B cell (primary cell): Measurements from ENCODE around the gene CERS6. TPM values are rescaled to one million over a fixed set of nuclear protein-coding genes. Genes with fewer than 3 reads are reported as not detected.
A peak's percentile ranks its signal among the peaks of the same experiment; 100 is the strongest.

Experiments
- ATAC-seq: fragments of 200-7000 bp; cut with Tn5 transposase; one replicate; pipeline ENCODE4 v1.10.0; 2021; ENCODE audit warnings: low read depth, mild to moderate bottlenecking, moderate number of reproducible peaks, moderate library complexity
- CTCF ChIA-PET: fragments of 350-600 bp; sonication (Branson Sonifier 250); formaldehyde crosslinking; loops from one replicate; lab custom pipeline; 2021; ENCODE audit warnings: antibody characterized with exemption, inconsistent platforms; lab: Charles Lee
- POLR2A ChIA-PET: fragments of 350-600 bp; sonication (Branson Sonifier 250); formaldehyde crosslinking; loops from one replicate; lab custom pipeline; 2021; ENCODE audit warnings: antibody characterized with exemption; lab: Charles Lee
- DNase-seq: peaks from one replicate; pipeline ENCODE4 v3.0.0; 2013
- H2AFZ ChIP-seq: 2 replicates; pipeline ENCODE4 v1.6.1; 2012; ENCODE audit warnings: mild to moderate bottlenecking, low read depth, low read length; ENCODE audit not compliant: insufficient read depth, poor library complexity, severe bottlenecking
- H3K27ac ChIP-seq, 2 donors: 1 replicate in 1 of 2; 2 replicates in 1 of 2; pipeline ENCODE4 v1.5.1; 2012 to 2013; ENCODE audit warnings: low read length in 2 of 2, mild to moderate bottlenecking in 2 of 2, moderate library complexity in 1 of 2
- H3K27me3 ChIP-seq, 4 experiments: fragments of 200-600 bp in 1 of 4; sonication (generic) in 1 of 4; replicated peaks in 1 of 4; 1 replicate in 2 of 4; 2 replicates in 2 of 4; pipeline versions ENCODE4 v1.6.1 to v1.7.0; 2013 to 2016; ENCODE audit warnings: low read length in 3 of 4, mild to moderate bottlenecking in 2 of 4, mixed read lengths in 1 of 4, moderate library complexity in 1 of 4; ENCODE audit not compliant: insufficient read depth in 4 of 4, control insufficient read depth in 3 of 4; ENCODE audit errors: control extremely low read depth in 1 of 4
- H3K36me3 ChIP-seq, 2 experiments: replicated peaks in 1 of 2; 1 replicate in 1 of 2; 2 replicates in 1 of 2; pipeline versions ENCODE4 v1.6.1 to v1.7.1; 2013; ENCODE audit warnings: low read length in 1 of 2; ENCODE audit not compliant: insufficient read depth in 2 of 2, control insufficient read depth in 1 of 2; ENCODE audit errors: control extremely low read depth in 1 of 2, extremely low read depth in 1 of 2
- H3K4me1 ChIP-seq, 2 donors: fragments of 200-600 bp in 1 of 2; sonication (generic) in 1 of 2; 1 replicate in 1 of 2; 2 replicates in 1 of 2; pipeline versions ENCODE4 v1.5.1 to v1.6.1; 2013 to 2017; ENCODE audit warnings: low read length in 2 of 2; ENCODE audit not compliant: control insufficient read depth in 2 of 2, insufficient read depth in 2 of 2
- H3K4me2 ChIP-seq: replicated peaks from 2 replicates; pipeline ENCODE3; 2012; ENCODE audit warnings: mild to moderate bottlenecking, low read depth, low read length; ENCODE audit not compliant: poor library complexity, severe bottlenecking
- H3K4me3 ChIP-seq, 5 experiments: fragments of 200-600 bp in 1 of 5; sonication (generic) in 1 of 5; 1 replicate in 3 of 5; 2 replicates in 2 of 5; pipeline versions ENCODE4 v1.5.1 to v1.7.0; 2011 to 2016; ENCODE audit warnings: low read length in 4 of 5, mild to moderate bottlenecking in 4 of 5, low read depth in 2 of 5, control low read depth in 1 of 5, moderate library complexity in 1 of 5; ENCODE audit not compliant: insufficient read depth in 1 of 5; ENCODE audit errors: control extremely low read depth in 1 of 5, extremely low read depth in 1 of 5
- H3K79me2 ChIP-seq: fragments of 200-600 bp; sonication (generic); one replicate; pipeline ENCODE4 v1.6.0; 2016; ENCODE audit warnings: low read length; ENCODE audit not compliant: control insufficient read depth, insufficient read depth
- H3K9ac ChIP-seq: fragments of 200-600 bp; sonication (generic); 2 replicates; pipeline ENCODE4 v1.6.1; 2017; ENCODE audit warnings: mild to moderate bottlenecking, low read length, moderate library complexity
- H3K9me3 ChIP-seq, 3 donors: one replicate each; pipeline versions ENCODE4 v1.6.1 to v1.7.1; 2013; ENCODE audit warnings: low read length in 2 of 3; ENCODE audit not compliant: control insufficient read depth in 2 of 3, insufficient read depth in 1 of 3; ENCODE audit errors: control extremely low read depth in 1 of 3
- H4K20me1 ChIP-seq: 2 replicates; pipeline ENCODE4 v1.6.0; 2012; ENCODE audit warnings: mild to moderate bottlenecking, low read length; ENCODE audit not compliant: insufficient read depth, control insufficient read depth, poor library complexity, severe bottlenecking
- H3K27ac Mint-ChIP-seq: one replicate; pipeline ENCODE4 v1.8.0; 2021; ENCODE audit warnings: mixed read lengths
- H3K27me3 Mint-ChIP-seq: one replicate; pipeline ENCODE4 v1.8.0; 2021; ENCODE audit warnings: mixed read lengths
- H3K4me1 Mint-ChIP-seq: one replicate; pipeline ENCODE4 v1.8.0; 2021; ENCODE audit warnings: mixed read lengths
- H3K4me3 Mint-ChIP-seq: one replicate; pipeline ENCODE4 v1.8.0; 2021; ENCODE audit warnings: mixed read lengths
- H3K9me3 Mint-ChIP-seq: one replicate; pipeline ENCODE4 v1.8.0; 2022; ENCODE audit warnings: mixed read lengths; ENCODE audit not compliant: insufficient read depth
- CTCF ChIP-seq: fragments of 200-600 bp; IDR thresholded peaks from one replicate; pipeline ENCODE4 v1.8.0; 2022; ENCODE audit warnings: antibody characterized with exemption, mild to moderate bottlenecking
- EZH2 ChIP-seq: IDR thresholded peaks from 2 replicates; pipeline ENCODE4 v1.6.1; 2012; ENCODE audit warnings: borderline replicate concordance, low read depth, mild to moderate bottlenecking, moderate library complexity, low read length; ENCODE audit not compliant: insufficient read depth, poor library complexity, severe bottlenecking
- WGBS: methylation state at CpG from one replicate; pipeline ENCODE4 v1.1.5; 2013; ENCODE audit warnings: missing lambda C conversion rate; ENCODE audit not compliant: insufficient coverage; 5-methylcytosine and 5-hydroxymethylcytosine counted together
- intact Hi-C: fragments of 100-400 bp; cut with micrococcal nuclease; formaldehyde crosslinking; loops from one replicate; pipeline ENCODE4 v1.10.0; 2022
- polyA plus RNA-seq: library from polyadenylated mRNA; depleted of rRNA; stranded (reverse); fragments of >200 nt; gene quantifications from 2 replicates; pipeline ENCODE4 v1.2.3, GENCODE V29; 2012
- total RNA-seq, 2 donors: library from RNA; stranded (reverse); fragments of 120-200 nt in 1 of 2; gene quantifications; 1 replicate in 1 of 2; 2 replicates in 1 of 2; pipeline versions ENCODE4 v1.2.3 to v1.2.4, GENCODE V29; 2013 to 2022

The CERS6 gene
- total and polyA plus RNA-seq, 2 donors (not counting 1 experiment from before 2014, with no cell fraction given), result 2.2 to 5.5 TPM

GRCh38 chr2:168599738-168600137, 143.7 kb downstream of the CERS6 start:
- CTCF ChIA-PET, result no interaction called here

GRCh38 chr2:168600949-168601348, 144.9 kb downstream of the CERS6 start:
- H3K9me3 ChIP-seq, result peaks cover 0 to 13% (median 12%) of the 10 kb centered on the region in 3 donors
- CTCF ChIA-PET, result no interaction called here
- H3K27ac ChIP-seq, result peak overlapping the region in 1 of 2 donors; percentile 37
- POLR2A ChIA-PET, result no interaction called here
- Mint-ChIP-seq H3K4me3 (peak overlapping the region; percentile 51), H3K4me1 (peaks cover 61% of the 10 kb centered on the region), H3K27ac (peak overlapping the region; percentile 50), H3K9me3 (peaks cover 9% of the 10 kb centered on the region), H3K27me3 (no peaks in the 10 kb centered on the region)
- H3K79me2 ChIP-seq, result peaks cover 26% of the 10 kb centered on the region
- ATAC-seq (no peak), DNase-seq (no peak)
- TF ChIP-seq CTCF (no peak), EZH2 (no peak)
- intact Hi-C loops, result loop anchor here (5.0 kb wide), 1 partner anchor 144 kb away; the partner anchor contains the start of gene CERS6
- no peak overlapping the region for H3K4me3 ChIP-seq
- H4K20me1 ChIP-seq, result no peaks in the 10 kb centered on the region
- H3K4me2 ChIP-seq, result peak overlapping the region; percentile 57
- H2AFZ ChIP-seq, result no peak overlapping the region
- H3K9ac ChIP-seq, result no peak overlapping the region
- H3K4me1 ChIP-seq, result peaks cover 34 to 38% of the 10 kb centered on the region in 2 donors
- H3K36me3 ChIP-seq, result no peaks in the 10 kb centered on the region
- WGBS, result 80% methylated on average over 1 of the region's 2 CpGs
- no peaks in the 10 kb centered on the region for H3K27me3 ChIP-seq

More at GRCh38 chr2:168599738-168600137, 143.7 kb downstream of the CERS6 start:
- H3K4me1 Mint-ChIP-seq, result peaks cover 68% of the 10 kb centered on the region
- Histone ChIP-seq H3K36me3 (no peaks in the 10 kb centered on the region), H3K4me2 (no peak overlapping the region), H3K27ac (peak overlapping the region in 1 of 2 donors; percentile 56), H3K9me3 (peaks cover 0 to 5% (median under 1%) of the 10 kb centered on the region in 3 donors), H3K27me3 (no peaks in the 10 kb centered on the region), H3K79me2 (peaks cover 14% of the 10 kb centered on the region), H3K9ac (no peak overlapping the region), H3K4me1 (peaks cover 39 to 42% of the 10 kb centered on the region in 2 donors), H4K20me1 (no peaks in the 10 kb centered on the region), H2AFZ (no peak overlapping the region), H3K4me3 (no peak overlapping the region)
- TF ChIP-seq EZH2 (no peak), CTCF (no peak)
- H3K27me3 Mint-ChIP-seq, result no peaks in the 10 kb centered on the region
- H3K9me3 Mint-ChIP-seq, result peaks cover 4% of the 10 kb centered on the region
- peak overlapping the region; percentile 61 for H3K4me3 Mint-ChIP-seq
- intact Hi-C loops, result loop anchor here (5.0 kb wide), 1 partner anchor 142 kb away; the partner anchor contains the start of gene CERS6
- peak overlapping the region; percentile 80 for H3K27ac Mint-ChIP-seq
- ATAC-seq (peak; percentile 40), DNase-seq (peak; percentile 45)
- no CpG with 5 or more reads among the region's 1 CpG for WGBS
- POLR2A ChIA-PET, result no interaction called here
